HG02759 (cell line): ENCODE measurements around the gene C1QTNF6.

Experiments
- ATAC-seq: cut with Tn5 transposase; IDR thresholded peaks from one replicate; pipeline ENCODE4 v1.9.1; 2021; ENCODE audit warnings: mild to moderate bottlenecking, moderate library complexity; ENCODE audit not compliant: unreplicated experiment

C1QTNF6 gene

DNA sequence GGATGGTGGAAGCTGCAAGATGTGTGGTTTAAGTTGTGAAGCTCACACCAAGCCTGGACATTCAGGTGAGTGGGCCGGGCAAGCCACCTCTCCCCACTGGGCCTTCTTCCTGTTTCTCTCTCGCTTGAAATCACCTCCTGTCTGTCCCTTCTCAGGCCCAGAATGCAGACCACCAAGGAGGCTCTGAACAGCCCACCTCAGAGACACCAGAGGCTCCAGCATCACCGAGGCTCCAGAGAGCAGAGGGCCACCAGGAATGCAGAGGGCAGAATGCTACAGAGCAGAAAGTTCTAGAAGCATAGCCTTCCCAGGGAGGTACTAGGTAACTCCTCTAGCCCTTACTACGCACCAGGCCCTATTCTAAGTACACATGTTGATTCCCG, 23.6 kb downstream of the C1QTNF6 start:
- ATAC-seq = no peak

DNA sequence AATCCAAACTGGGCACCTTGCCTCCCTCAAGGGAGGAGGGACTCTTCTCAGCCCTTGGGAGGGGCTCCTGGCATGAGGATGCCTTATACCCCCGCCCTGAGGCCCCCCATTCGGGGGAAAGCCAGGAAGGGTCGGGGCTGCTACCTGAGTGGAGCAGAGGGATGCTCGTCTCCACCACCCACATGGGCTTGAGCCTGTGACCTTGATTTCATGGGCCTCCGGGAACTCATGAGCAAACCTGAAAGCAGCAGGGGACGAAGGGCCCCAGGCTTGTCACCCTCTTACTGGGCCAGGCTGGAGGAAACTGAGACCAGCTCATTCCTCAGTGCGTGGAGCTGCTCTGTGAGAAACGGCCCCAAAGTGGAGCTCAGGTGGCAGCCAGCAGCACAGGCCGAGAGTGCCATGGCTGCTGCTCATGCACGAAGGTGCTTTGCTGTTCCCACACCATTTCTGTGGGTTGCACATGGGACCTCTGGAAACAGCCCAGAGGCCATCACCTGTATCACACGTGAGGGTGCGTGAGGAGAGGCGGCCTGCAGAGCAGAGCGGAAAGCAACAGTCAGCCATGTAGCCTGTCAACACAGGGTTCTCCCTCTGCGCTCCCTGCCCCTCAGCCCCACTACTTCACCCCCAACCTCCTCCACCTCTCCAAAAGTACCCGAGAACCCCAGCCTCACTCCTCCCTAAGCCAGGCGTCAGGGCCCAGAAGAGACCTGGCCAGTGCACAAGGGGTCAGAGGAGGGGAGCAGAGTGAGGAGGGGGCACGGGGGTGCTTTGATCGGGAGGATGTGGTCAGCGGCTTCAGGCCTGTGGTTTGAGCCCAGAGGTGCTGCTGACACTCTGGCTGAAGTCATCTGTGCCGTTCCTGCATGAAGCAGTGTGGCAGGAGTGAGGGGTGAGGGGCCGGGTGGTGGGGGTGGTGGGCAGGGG, 24.2 kb downstream of the C1QTNF6 start:
- ATAC-seq = peak; percentile 41

- no peak for ATAC-seq
These were observed 25.0 kb downstream of the C1QTNF6 start for GRCh38 chr22:37163096-37163489.

GRCh38 chr22:37162221-37163095, 25.6 kb downstream of the C1QTNF6 start:
- ATAC-seq = peak; percentile 57

DNA sequence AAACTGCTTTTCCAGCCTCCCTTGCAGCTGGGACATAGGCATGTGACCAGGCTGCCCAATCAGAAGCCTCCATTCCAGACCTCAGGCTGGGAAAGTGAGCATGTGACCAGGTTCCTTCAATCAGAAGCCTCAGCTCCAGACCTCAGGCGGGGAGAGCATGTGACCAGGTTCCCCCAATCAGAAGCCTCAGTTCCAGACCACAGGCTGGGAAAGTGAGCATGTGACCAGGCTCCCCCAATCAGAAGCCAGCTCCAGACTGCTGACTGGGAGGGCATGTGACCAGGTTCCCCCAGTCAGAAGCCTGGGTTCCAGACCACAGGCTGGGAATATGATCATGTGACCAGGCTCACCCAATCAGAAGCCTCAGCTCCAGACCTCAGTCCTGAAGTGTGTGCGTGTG, 26.6 kb downstream of the C1QTNF6 start:
- ATAC-seq = no peak

DNA sequence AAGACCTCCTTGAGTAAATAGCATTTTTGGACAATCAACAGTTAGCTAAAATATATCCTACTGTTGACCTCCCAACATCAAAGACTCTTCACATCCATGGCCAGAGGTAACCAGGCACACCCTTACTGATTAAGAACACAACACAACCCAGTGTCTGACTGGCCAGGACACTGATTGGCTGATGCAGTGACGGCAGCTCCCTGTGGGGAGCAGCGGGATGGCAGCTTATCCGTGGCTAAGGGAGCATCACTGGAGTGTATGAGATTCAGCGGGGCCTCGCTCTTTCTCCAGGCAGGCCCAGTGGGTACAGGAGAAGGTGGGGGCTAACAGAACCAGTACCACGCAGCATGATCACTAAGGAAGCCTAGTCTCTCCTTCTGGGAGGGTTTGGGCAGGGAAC, 28.0 kb downstream of the C1QTNF6 start:
- ATAC-seq = no peak

DNA sequence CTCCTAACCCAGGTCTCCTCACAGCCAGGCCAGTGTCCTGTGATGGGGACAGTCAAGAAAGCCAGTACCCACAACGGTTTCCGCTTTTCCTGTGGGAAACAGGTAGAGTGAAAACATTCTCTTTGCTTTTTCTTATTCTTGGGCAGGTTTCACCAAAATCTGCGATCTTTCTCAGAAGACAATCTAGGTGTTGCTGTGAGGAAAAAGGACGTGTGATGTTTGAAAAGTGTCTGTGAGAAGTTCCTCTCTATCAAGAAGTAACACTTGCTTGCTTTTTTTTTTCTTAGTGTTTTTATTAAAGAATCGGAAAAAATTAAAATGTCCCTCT, 29.1 kb downstream of the C1QTNF6 start:
- no peak for ATAC-seq

GRCh38 chr22:37157516-37158285, 30.3 kb downstream of the C1QTNF6 start:
- ATAC-seq = no peak

DNA sequence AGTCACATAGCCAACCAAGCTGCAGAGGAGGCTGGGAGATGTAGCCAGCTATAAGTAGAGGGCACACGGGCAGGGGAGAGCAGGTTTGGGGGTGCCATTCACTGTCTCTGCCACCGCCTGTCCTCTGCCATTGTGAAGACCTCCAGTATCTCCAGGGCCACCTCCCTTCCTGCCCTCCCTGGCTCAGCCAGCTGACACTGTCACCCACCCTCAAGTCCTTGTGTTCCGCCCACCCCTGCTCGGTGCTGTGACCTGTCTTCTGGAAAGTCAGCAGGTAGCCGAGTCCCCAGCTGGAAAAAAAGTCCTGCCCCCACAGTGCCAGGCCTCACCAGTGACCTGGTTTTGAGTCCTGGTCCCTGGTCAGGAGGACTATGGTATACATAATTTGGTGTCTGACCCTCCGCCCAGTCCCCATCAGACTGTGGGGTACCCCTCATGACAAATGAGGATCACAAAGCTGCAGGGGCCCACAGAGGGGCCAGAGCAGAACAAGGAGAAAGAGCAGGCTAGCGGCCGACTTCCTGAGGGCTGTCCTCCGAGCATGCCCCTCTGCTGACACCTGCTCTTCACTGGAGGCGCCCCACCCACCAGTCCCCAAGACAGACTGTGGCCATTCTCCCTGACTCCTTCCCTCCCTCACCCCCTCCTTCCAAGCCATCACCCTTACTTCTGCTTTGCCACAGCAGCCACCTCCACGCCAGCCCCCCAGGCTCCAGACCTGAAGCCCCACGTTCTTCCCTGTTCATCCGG, 31.2 kb downstream of the C1QTNF6 start:
- no peak for ATAC-seq

- no peak for ATAC-seq
These were observed 32.1 kb downstream of the C1QTNF6 start for GRCh38 chr22:37155971-37156370.

GRCh38 chr22:37154925-37155712, 32.9 kb downstream of the C1QTNF6 start:
- ATAC-seq = no peak

DNA sequence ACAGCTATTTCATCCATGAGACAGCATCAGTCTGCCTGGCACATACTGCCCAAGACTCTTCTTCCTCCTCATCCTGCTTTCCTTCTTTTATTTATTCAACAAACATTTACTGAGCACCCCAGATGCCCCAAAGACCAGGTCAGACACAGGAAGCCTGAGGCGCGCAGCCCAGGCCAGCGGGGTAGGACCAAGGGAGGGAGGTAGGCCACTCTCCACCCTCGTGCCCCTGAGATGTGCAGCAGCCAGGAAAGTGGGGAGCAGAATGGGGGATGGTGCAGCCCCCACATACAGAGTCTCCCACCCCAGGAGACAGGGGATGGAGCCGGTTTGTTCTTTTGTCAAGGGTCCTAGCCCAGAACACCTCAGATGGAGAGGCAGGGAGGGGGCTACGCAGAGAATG, 34.1 kb downstream of the C1QTNF6 start:
- no peak for ATAC-seq

- no peak for ATAC-seq
These were observed 36.6 kb downstream of the C1QTNF6 start for GRCh38 chr22:37151401-37151800.

DNA sequence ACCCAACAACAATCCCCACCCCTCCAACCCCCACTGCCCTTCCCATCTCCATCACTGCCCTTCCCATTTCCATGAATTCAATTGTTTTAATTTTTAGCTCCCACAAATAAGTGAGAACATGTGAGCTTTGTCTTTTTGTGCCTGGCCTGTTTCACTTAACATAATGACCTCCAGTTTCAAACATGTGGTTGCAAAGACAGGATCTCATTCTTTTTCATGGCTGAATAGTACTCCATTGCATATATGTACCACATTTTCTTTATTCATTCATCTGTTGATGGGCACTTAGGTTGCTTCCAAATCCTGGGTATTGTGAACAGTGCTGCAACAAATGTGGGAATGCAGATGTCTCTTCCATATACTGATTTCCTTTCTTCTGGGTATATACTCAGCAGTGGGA, 37.3 kb downstream of the C1QTNF6 start:
- ATAC-seq = no peak

DNA sequence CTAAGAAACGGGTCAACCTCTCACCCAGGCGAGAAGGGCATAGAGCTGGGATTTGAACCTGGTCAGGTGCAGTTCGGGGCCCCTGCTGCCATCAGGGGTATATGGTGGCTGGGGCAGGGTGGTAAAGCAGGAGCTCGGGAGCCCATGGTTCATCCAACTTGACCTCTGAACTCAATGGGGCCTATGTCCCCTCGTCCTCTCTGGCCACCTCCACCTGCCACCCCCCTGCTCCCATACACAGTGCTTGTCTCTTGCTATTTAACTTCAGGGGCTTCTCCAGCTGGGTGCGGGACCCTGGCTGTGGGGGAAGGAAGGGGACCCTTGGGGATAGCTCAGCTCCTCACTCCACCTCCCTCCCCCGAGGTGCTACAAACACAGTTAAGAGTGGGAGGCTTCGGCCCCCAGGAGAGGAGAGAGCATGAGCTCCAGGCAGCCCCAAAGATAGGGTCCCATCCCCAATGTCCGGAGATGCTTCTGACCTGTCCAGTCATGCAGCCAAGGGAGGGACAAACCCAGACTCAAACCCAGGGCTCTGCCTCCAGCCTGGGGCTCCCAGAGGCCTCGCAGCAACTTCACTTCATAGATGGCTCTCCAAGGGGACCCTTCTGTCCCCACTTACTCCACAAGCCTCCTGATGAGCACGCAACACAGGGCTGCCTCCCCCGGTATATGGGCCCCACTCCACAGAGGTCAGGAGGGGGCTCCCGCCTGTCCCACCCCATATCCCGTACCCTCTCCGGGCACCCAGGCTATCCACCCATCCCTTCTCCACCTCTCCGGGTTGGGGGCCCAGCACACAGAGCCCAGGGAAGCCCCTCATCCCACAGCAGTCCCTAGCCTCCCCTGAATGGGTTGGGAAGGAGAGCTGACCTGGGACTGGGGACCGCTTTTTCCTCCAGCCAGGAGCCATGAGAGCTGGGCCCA, 39.0 kb downstream of the C1QTNF6 start:
- no peak for ATAC-seq

GRCh38 chr22:37148031-37148651, 39.9 kb downstream of the C1QTNF6 start:
- no peak for ATAC-seq

GRCh38 chr22:37147186-37147990, 40.7 kb downstream of the C1QTNF6 start:
- ATAC-seq = no peak
